ENCODE data around the gene IFT43. TPM values are rescaled to one million over a fixed set of nuclear protein-coding genes. Genes with fewer than 3 reads are reported as not detected.

IFT43 gene
- total and polyA plus RNA-seq, 10 of the 15 experiments (the other 5 are each of a cell fraction or from before 2014, with no cell fraction given): 8.2 to 24.8 (median 14.0) TPM

DNA sequence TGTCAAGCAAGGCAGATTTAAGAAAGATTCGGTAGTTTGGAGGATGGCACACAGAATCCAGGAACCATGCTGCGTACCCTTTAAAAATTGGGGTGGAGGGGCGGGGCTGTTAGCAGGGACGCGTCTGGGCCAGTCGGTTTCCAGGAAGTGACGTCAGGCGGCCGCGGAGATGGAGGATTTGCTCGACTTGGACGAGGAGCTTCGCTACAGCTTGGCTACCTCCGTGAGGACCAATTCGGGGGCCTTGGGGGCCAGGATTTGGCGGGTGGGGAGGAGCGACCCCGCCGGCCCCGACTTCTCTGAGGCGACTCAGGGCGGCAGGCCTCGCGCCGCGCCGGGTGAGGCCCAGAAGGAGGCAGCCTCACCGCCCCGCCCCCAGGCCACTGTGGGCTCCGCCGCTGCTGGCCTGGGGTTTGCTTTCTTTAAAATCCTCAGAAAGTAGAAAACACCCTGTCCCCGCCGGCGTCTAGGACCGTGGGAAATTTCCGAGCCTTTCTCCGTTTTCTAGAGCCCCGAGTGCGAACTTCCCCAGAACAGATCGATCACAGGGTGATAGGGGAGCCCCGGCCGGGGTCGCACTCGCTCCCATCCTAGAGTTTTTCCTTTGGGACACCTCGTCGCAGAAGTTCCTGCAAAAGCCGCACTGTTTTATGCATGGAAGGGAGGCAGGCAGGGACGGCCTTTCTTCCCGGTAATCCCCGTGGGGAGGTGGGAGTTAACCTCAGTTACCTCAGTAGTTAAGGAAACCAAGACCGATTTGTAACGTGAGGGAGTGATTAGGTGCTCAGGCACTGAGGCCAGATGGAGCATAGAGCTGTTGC is at the start of gene IFT43 (continued):
- TF ChIP-seq CHD2 (IDR thresholded peaks at IDR 0.05; ENCODE audit: borderline replicate concordance, low read depth, low read length) (peak; percentile 29; the same call in 1 of the 2 replicates), RELB (IDR thresholded peaks at IDR 0.05; ENCODE audit: low read depth) (peak; percentile 82; the same call in 1 of the 2 replicates), BRCA1 (IDR thresholded peaks at IDR 0.05; ENCODE audit: low read depth, low read length) (no peak)
- TF ChIP-seq, protein P1, sequence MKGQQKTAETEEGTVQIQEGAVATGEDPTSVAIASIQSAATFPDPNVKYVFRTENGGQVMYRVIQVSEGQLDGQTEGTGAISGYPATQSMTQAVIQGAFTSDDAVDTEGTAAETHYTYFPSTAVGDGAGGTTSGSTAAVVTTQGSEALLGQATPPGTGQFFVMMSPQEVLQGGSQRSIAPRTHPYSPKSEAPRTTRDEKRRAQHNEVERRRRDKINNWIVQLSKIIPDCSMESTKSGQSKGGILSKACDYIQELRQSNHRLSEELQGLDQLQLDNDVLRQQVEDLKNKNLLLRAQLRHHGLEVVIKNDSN (IDR thresholded peaks at IDR 0.05; ENCODE audit: borderline replicate concordance, extremely low read length, insufficient read depth, low read depth, low read length): no peak

GRCh38 chr14:75939200-75939599 is 46.4 kb upstream of the IFT43 start:
- H3K79me2 ChIP-seq (ENCODE audit: control insufficient read depth, insufficient read depth, low read length): no peaks in the 10 kb centered on the region
- H3K4me1 ChIP-seq (ENCODE audit: control insufficient read depth, insufficient read depth, low read length): no peaks in the 10 kb centered on the region
- POLR2A ChIA-PET: no interaction called here

More at GRCh38 chr14:75939200-75939599, 46.4 kb upstream of the IFT43 start:
- Histone ChIP-seq H4K20me1 (ENCODE audit: control insufficient read depth, insufficient read depth) (no peaks in the 10 kb centered on the region), H3K4me3 (no peak overlapping the region), H3K4me2 (ENCODE audit: control insufficient read depth, insufficient read depth) (no peak overlapping the region), H3K36me3 (ENCODE audit: control insufficient read depth in 2 of 2, insufficient read depth in 2 of 2, low read length in 1 of 2) (peaks cover 0 to under 1% of the 10 kb centered on the region in 2 experiments; a peak in 1 of 4 replicates), H3K9ac (ENCODE audit: control insufficient read depth, insufficient read depth, low read length) (no peak overlapping the region), H3K27ac (ENCODE audit: control insufficient read depth, insufficient read depth) (no peak overlapping the region), H3K27me3 (replicated peaks in 1 of 2; ENCODE audit: control insufficient read depth in 2 of 2, insufficient read depth in 2 of 2, low read length in 1 of 2) (no peaks in the 10 kb centered on the region), H3K9me3 (replicated peaks; ENCODE audit: control insufficient read depth, insufficient read depth, low read length) (no peaks in the 10 kb centered on the region), H2AFZ (ENCODE audit: control insufficient read depth, low read depth, low read length) (no peak overlapping the region)
- intact Hi-C loops (cut with micrococcal nuclease; ENCODE audit: unreplicated experiment): no loop called here
- ChIA-PET CTCF (interaction anchor here (0.6 to 2.5 kb wide), 5 partner anchors 31 to 898 kb away, joined by 3 to 7 read pairs (median 4); partner anchors contain the start of gene TGFB3), SMC1A (ENCODE audit: uncharacterized antibody, unreplicated experiment) (interaction anchor here (0.6 to 1.1 kb wide), 2 partner anchors 193 to 230 kb away, joined by 3 to 4 read pairs; no protein-coding TSS in a partner anchor), RAD21 (ENCODE audit: unreplicated experiment) (no interaction called here)
- BruUV-seq (replicated peaks): no TSS peak
- in situ Hi-C loops (cut with MboI): no loop called here
- WGBS (ENCODE audit: insufficient coverage, insufficient replicate concordance, low lambda C conversion rate, missing lambda C conversion rate): 0% methylated on average over 1 of the region's 1 CpG
- ATAC-seq (no peak), FAIRE-seq (no peak), DNase-seq (ENCODE audit: low read depth, low spot score) (no peak)
- TF ChIP-seq CREB1 (IDR thresholded peaks at IDR 0.05; ENCODE audit: low read depth): no peak
- no peak for TF ChIP-seq NR2C2 (IDR thresholded peaks at IDR 0.05; ENCODE audit: borderline replicate concordance, control insufficient read depth, insufficient read length, low read depth)
- no peak for TF ChIP-seq EZH2 (IDR thresholded peaks at IDR 0.05; ENCODE audit: borderline replicate concordance, control insufficient read depth, low read depth, low read length)
- TF ChIP-seq, protein P2, sequence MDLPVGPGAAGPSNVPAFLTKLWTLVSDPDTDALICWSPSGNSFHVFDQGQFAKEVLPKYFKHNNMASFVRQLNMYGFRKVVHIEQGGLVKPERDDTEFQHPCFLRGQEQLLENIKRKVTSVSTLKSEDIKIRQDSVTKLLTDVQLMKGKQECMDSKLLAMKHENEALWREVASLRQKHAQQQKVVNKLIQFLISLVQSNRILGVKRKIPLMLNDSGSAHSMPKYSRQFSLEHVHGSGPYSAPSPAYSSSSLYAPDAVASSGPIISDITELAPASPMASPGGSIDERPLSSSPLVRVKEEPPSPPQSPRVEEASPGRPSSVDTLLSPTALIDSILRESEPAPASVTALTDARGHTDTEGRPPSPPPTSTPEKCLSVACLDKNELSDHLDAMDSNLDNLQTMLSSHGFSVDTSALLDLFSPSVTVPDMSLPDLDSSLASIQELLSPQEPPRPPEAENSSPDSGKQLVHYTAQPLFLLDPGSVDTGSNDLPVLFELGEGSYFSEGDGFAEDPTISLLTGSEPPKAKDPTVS (IDR thresholded peaks at IDR 0.05; ENCODE audit: low read depth, low read length): no peak
- TF ChIP-seq RUNX3 (IDR thresholded peaks at IDR 0.05; ENCODE audit: low read length): no peak
- TF ChIP-seq HCFC1 (IDR thresholded peaks at IDR 0.05; ENCODE audit: low read length): no peak
